ENCODE measurements around the gene ARHGAP22. TPM values are rescaled to one million over a fixed set of nuclear protein-coding genes. Genes with fewer than 3 reads are reported as not detected.

ARHGAP22 gene
- total and polyA plus RNA-seq, 4 donors, result 0.23 to 2.3 (median 0.54) TPM

DNA sequence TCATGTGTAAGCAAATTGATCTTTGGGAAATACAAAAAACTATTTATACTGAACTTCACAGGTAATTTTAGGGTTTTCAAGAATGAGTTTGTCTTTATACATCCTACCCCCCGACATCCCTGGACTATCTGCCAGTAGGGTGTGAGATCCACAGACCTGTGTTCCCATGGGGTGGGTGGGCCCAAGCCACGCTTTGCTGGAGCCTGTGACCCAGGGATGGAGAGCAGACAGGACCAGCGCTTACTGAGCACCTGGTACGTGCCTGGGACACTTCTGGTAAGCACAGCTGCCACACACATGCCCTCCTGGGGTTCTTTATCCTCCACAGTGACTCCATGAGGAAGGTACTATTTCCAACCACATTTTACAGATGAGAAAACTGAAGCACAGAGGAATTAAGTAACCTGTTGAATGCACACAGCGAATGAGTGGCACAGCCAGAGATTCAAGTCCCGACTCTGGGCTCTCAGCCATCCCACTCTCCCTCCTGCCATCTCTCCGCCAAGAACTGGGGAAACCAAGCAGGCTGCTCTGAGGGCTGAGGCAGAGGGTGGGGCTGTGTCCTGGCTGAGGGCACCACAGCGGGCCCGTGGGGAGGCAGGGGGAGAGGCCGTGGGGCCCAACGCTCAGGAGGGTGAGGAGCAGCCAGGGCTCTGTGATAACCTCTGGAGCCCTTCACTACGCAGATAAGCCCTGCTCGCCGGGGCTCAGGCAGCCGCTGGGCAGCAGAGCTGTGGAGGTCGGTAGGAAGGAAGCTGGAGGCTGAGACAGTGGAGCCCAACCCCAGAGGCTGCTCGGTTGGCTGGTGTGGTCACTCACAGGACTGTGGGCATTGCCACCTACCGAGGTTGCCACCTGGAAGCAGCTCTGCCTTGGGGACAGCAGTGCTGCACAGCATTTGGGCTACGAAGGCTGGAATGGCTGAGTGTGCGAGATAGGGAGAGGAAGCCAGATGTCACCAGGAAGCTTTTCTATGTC, 124.2 kb downstream of the ARHGAP22 start:
- no peak overlapping the region for H3K4me3 ChIP-seq (ENCODE audit: low read depth in 1 of 3, low read length in 3 of 3)
- DNase-seq (ENCODE audit: low spot score), result peak; percentile 79
- no peaks in the 10 kb centered on the region for H3K9me3 ChIP-seq (ENCODE audit: control insufficient read depth in 4 of 4, low read length in 3 of 4)
- TF ChIP-seq HNF4G (IDR thresholded peaks at IDR 0.05) (no peak), GABPA (IDR thresholded peaks at IDR 0.05 in 1 of 2, conservative IDR thresholded peaks at IDR 0.05 in 1 of 2) (no peak), FOXA2 (IDR thresholded peaks at IDR 0.05) (no peak), RAD21 (IDR thresholded peaks at IDR 0.05) (no peak), RXRA (IDR thresholded peaks at IDR 0.05) (no peak)
- TF ChIP-seq, protein P1, sequence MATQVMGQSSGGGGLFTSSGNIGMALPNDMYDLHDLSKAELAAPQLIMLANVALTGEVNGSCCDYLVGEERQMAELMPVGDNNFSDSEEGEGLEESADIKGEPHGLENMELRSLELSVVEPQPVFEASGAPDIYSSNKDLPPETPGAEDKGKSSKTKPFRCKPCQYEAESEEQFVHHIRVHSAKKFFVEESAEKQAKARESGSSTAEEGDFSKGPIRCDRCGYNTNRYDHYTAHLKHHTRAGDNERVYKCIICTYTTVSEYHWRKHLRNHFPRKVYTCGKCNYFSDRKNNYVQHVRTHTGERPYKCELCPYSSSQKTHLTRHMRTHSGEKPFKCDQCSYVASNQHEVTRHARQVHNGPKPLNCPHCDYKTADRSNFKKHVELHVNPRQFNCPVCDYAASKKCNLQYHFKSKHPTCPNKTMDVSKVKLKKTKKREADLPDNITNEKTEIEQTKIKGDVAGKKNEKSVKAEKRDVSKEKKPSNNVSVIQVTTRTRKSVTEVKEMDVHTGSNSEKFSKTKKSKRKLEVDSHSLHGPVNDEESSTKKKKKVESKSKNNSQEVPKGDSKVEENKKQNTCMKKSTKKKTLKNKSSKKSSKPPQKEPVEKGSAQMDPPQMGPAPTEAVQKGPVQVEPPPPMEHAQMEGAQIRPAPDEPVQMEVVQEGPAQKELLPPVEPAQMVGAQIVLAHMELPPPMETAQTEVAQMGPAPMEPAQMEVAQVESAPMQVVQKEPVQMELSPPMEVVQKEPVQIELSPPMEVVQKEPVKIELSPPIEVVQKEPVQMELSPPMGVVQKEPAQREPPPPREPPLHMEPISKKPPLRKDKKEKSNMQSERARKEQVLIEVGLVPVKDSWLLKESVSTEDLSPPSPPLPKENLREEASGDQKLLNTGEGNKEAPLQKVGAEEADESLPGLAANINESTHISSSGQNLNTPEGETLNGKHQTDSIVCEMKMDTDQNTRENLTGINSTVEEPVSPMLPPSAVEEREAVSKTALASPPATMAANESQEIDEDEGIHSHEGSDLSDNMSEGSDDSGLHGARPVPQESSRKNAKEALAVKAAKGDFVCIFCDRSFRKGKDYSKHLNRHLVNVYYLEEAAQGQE (IDR thresholded peaks at IDR 0.05), result no peak
- TF ChIP-seq, protein P2, sequence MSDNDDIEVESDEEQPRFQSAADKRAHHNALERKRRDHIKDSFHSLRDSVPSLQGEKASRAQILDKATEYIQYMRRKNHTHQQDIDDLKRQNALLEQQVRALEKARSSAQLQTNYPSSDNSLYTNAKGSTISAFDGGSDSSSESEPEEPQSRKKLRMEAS (IDR thresholded peaks at IDR 0.05), result no peak
- TF ChIP-seq, protein P3, sequence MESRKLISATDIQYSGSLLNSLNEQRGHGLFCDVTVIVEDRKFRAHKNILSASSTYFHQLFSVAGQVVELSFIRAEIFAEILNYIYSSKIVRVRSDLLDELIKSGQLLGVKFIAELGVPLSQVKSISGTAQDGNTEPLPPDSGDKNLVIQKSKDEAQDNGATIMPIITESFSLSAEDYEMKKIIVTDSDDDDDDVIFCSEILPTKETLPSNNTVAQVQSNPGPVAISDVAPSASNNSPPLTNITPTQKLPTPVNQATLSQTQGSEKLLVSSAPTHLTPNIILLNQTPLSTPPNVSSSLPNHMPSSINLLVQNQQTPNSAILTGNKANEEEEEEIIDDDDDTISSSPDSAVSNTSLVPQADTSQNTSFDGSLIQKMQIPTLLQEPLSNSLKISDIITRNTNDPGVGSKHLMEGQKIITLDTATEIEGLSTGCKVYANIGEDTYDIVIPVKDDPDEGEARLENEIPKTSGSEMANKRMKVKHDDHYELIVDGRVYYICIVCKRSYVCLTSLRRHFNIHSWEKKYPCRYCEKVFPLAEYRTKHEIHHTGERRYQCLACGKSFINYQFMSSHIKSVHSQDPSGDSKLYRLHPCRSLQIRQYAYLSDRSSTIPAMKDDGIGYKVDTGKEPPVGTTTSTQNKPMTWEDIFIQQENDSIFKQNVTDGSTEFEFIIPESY (IDR thresholded peaks at IDR 0.05), result no peak
- no peak overlapping the region for H3K9ac ChIP-seq (ENCODE audit: low read depth in 1 of 2, low read length in 2 of 2)
- peaks cover 0 to 8% (median 2%) of the 10 kb centered on the region in 4 donors for H3K4me1 ChIP-seq (ENCODE audit: control insufficient read depth in 4 of 4, insufficient read depth in 4 of 4, low read length in 3 of 4)
- 57% methylated on average over 20 of the region's 20 CpGs for WGBS
- H3K27ac ChIP-seq (ENCODE audit: low read depth in 1 of 2, low read length in 2 of 2), result no peak overlapping the region
- no peaks in the 10 kb centered on the region for H3K27me3 ChIP-seq (ENCODE audit: control insufficient read depth in 4 of 4, insufficient read depth in 4 of 4, low read length in 3 of 4)
- no peaks in the 10 kb centered on the region for H3K36me3 ChIP-seq (ENCODE audit: control insufficient read depth in 4 of 4, insufficient read depth in 3 of 4, low read depth in 1 of 4, low read length in 3 of 4)

DNA sequence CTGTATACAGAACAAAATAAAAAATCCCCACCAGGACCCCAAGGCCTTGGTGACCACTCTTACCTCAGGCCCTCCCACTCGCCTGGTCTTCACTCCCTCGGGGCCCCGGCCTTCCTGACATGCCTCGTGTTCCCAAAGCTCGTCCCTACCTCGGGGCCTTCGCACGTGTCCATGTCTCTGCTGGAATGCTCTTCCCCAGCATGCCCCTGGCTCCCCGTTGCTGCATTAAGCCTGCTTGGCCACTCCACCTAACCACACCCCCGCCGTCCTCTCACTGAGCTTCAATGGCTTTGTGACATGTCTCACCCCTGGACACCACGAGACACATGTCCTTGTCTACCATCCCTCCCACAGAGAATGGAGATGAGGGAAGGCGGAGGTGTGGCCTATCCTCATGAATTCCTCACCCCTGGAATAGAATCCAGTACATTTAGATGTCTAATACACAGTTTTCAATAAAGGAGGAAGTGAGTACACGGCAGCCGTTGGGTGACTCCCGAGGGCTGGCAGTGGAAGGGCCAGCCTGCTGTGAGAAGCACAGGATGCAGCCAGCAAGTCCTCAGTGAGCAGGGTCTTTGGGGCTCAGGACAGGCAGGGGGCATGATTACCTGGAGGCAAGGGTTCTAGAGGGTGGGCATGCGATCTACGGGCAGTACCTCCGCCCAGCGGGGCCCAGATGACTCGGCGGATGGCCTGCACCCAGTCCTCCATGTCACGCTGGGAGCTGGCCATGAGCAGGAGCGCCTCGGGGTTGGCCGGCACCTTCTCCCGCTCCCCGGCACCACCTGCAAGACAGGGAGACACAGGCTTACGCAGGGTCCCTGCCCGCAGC, 125.7 kb downstream of the ARHGAP22 start:
- no peak overlapping the region for H3K4me3 ChIP-seq (ENCODE audit: low read depth in 1 of 3, low read length in 3 of 3)
- H3K9me3 ChIP-seq (ENCODE audit: control insufficient read depth in 4 of 4, low read length in 3 of 4), result no peaks in the 10 kb centered on the region
- H3K27ac ChIP-seq (ENCODE audit: low read depth in 1 of 2, low read length in 2 of 2), result no peak overlapping the region
- no peaks in the 10 kb centered on the region for H3K27me3 ChIP-seq (ENCODE audit: control insufficient read depth in 4 of 4, insufficient read depth in 4 of 4, low read length in 3 of 4)
- no peaks in the 10 kb centered on the region for H3K4me1 ChIP-seq (ENCODE audit: control insufficient read depth in 4 of 4, insufficient read depth in 4 of 4, low read length in 3 of 4)
- TF ChIP-seq, protein P4, sequence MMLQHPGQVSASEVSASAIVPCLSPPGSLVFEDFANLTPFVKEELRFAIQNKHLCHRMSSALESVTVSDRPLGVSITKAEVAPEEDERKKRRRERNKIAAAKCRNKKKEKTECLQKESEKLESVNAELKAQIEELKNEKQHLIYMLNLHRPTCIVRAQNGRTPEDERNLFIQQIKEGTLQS (IDR thresholded peaks at IDR 0.05), result no peak
- TF ChIP-seq FOXA1 (IDR thresholded peaks at IDR 0.05) (no peak), RXRA (IDR thresholded peaks at IDR 0.05) (no peak), EGR1 (IDR thresholded peaks at IDR 0.05; ENCODE audit: low read depth in 2 of 2) (no peak)
- peak; percentile 35 for DNase-seq (ENCODE audit: low spot score)
- no peaks in the 10 kb centered on the region for H3K36me3 ChIP-seq (ENCODE audit: control insufficient read depth in 4 of 4, insufficient read depth in 3 of 4, low read depth in 1 of 4, low read length in 3 of 4)
- 87% methylated on average over 30 of the region's 30 CpGs for WGBS
- no peak overlapping the region for H3K9ac ChIP-seq (ENCODE audit: low read depth in 1 of 2, low read length in 2 of 2)
